Neuronal stem cell (in vitro differentiated cells): Measurements from ENCODE around the gene LEPR. TPM values are rescaled to one million over a fixed set of nuclear protein-coding genes. Genes with fewer than 3 reads are reported as not detected.

Experiments
- small RNA-seq: library from polyadenylated mRNA; stranded (forward); fragments of <200 nt; extraction: miRNeasy Mini kit (QIAGEN cat#:217004); gene quantifications from one replicate; pipeline ENCODE3, GENCODE V24; 2013; ENCODE audit not compliant: insufficient read depth

Gene LEPR

Small RNA genes lying within 50 kb of the gene (small RNA-seq; reads per million reads assigned to genes)
- gene RNU2-15P = not detected
